Measurements from ENCODE around the gene XG.

DNA sequence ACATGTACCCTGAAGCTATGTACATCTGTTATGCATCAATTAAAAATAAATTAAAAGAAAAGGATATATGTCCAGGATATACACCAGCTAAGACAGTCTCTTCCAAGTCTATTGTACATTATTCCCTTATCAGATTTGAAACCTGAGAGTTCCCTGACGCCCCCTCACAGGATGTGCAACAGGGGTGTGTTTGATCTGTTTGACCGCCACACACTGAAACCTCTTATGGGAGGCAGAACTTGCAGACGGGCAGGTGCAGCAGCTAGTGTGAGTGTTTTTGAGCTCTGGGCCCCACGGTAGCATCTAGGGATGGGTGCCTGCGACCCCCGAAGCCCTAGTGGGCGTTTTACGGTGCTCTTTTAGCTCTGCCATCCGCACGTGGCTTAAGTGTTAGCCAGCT is 4.7 kb downstream of the XG start:
- TF ChIP-seq, protein P1, sequence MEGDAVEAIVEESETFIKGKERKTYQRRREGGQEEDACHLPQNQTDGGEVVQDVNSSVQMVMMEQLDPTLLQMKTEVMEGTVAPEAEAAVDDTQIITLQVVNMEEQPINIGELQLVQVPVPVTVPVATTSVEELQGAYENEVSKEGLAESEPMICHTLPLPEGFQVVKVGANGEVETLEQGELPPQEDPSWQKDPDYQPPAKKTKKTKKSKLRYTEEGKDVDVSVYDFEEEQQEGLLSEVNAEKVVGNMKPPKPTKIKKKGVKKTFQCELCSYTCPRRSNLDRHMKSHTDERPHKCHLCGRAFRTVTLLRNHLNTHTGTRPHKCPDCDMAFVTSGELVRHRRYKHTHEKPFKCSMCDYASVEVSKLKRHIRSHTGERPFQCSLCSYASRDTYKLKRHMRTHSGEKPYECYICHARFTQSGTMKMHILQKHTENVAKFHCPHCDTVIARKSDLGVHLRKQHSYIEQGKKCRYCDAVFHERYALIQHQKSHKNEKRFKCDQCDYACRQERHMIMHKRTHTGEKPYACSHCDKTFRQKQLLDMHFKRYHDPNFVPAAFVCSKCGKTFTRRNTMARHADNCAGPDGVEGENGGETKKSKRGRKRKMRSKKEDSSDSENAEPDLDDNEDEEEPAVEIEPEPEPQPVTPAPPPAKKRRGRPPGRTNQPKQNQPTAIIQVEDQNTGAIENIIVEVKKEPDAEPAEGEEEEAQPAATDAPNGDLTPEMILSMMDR (IDR thresholded peaks at IDR 0.05; ENCODE audit: low read length): no peak
- TF ChIP-seq EZH2 (optimal IDR thresholded peaks at IDR 0.05; ENCODE audit: low read depth, low read length): no peak
- TF ChIP-seq EZH2phosphoT487 (IDR thresholded peaks at IDR 0.05; ENCODE audit: low read length): no peak
